Karpas-422 (cell line): ENCODE measurements around the gene SUB1. TPM values are rescaled to one million over a fixed set of nuclear protein-coding genes. Genes with fewer than 3 reads are reported as not detected.
A peak's percentile ranks its signal among the peaks of the same experiment; 100 is the strongest.
"Not testable (repeated sequence)": the region's sequence is repeated elsewhere in the genome, so short reads cannot be mapped to it uniquely, and the experiment has no call there.

ENCODE experiments used
- DNase-seq: peaks from one replicate; pipeline ENCODE4 v3.0.0-alpha.2; 2015
- H2AFZ ChIP-seq: fragments of 200-600 bp; sonication (generic); 2 replicates; pipeline ENCODE4 v1.6.1; 2014; ENCODE audit warnings: antibody characterized with exemption, low read length, mixed read lengths
- H3K27ac ChIP-seq: fragments of 200-600 bp; sonication (generic); 2 replicates; pipeline ENCODE4 v1.5.1; 2014; ENCODE audit warnings: mild to moderate bottlenecking, low read length, moderate library complexity
- H3K27me3 ChIP-seq: fragments of 200-600 bp; sonication (generic); 2 replicates; pipeline ENCODE4 v1.6.1; 2014; ENCODE audit warnings: low read length, mixed read lengths
- H3K36me3 ChIP-seq: fragments of 200-600 bp; sonication (generic); 2 replicates; pipeline ENCODE4 v1.6.1; 2014; ENCODE audit warnings: low read length, mixed read lengths; ENCODE audit not compliant: insufficient read depth
- H3K4me1 ChIP-seq: fragments of 200-600 bp; sonication (generic); 2 replicates; pipeline ENCODE4 v1.6.1; 2014; ENCODE audit warnings: mild to moderate bottlenecking, low read length, mixed read lengths
- H3K4me2 ChIP-seq: fragments of 200-600 bp; sonication (generic); 2 replicates; pipeline ENCODE4 v1.6.1; 2014; ENCODE audit warnings: low read length, low read depth, mild to moderate bottlenecking; ENCODE audit not compliant: poor library complexity, severe bottlenecking
- H3K4me3 ChIP-seq: fragments of 200-600 bp; sonication (generic); 2 replicates; pipeline ENCODE4 v1.5.1; 2014; ENCODE audit warnings: mild to moderate bottlenecking, antibody characterized with exemption, low read length, mixed read lengths
- H3K79me2 ChIP-seq: fragments of 200-600 bp; sonication (generic); 2 replicates; pipeline ENCODE4 v1.6.1; 2014; ENCODE audit warnings: mild to moderate bottlenecking, low read length, mixed read lengths
- H3K9ac ChIP-seq: fragments of 200-600 bp; sonication (generic); 2 replicates; pipeline ENCODE4 v1.6.0; 2014; ENCODE audit warnings: low read length
- H3K9me2 ChIP-seq: fragments of 200-600 bp; sonication (generic), shearing (Covaris generic); replicated peaks from 2 replicates; pipeline ENCODE4 v1.6.0; 2014; ENCODE audit warnings: mild to moderate bottlenecking, low read length, moderate library complexity; ENCODE audit not compliant: insufficient read depth
- H3K9me3 ChIP-seq: fragments of 300-700, 200-600 bp; sonication (generic); 2 replicates; pipeline ENCODE4 v1.6.1; 2014; ENCODE audit warnings: low read length, mixed read lengths
- H4K20me1 ChIP-seq: fragments of 200-600 bp; sonication (generic); 2 replicates; pipeline ENCODE4 v1.6.1; 2014; ENCODE audit warnings: mild to moderate bottlenecking, antibody characterized with exemption, low read length, low read depth; ENCODE audit not compliant: insufficient read depth
- total RNA-seq: library from RNA; depleted of rRNA; stranded (reverse); fragments of >200 nt; shearing (Covaris generic); gene quantifications from 2 replicates; pipeline ENCODE4 v1.2.3, GENCODE V29; 2014; ENCODE audit warnings: low replicate concordance; rRNA removed

The SUB1 gene
- 34.0 and 75.0 TPM in 2 replicates for total RNA-seq

DNA sequence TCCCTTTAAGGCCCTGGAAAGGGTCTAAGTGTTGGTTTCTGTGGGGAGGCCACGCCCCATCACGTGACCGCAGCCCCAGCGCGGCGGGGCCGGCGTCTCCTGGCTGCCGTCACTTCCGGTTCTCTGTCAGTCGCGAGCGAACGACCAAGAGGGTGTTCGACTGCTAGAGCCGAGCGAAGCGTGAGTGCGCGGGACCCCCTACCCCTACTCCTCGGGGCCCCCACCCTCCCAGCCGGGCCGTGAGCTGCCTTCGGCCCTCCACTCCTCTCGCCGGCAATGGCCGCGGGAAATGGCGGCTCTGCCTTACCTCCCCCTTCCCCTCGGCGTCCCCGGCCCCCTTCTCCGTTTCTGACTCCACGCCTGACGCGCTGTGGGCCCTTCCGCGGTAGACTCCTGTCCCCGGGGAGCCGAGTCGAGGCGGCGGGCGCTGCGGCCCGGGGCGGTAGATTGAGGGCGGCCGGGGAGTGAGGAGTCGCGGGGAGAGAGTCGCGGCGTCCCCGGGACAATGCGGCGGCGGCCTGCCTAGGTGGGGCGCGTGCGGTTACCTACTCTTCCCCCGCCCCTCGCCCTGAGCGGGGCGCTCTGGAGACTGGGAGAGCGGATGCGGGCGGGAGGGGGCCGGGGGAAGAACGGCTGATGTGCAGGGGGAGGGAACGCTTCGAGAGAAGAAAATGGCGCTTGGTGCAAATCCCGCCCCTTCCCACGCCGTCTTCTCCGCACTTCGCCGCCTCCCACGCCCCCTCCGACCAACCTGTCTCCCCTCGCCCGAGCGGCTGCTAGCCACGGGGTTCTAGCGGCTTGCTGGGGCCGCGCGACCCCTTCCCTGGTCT, at the start of gene SUB1:
Gene SUB1, plus strand, starts transcription at position 112 of the 830 bp plus-strand sequence. CDS start 2,956 bp downstream, outside the sequence.
- Histone ChIP-seq H4K20me1 (peaks cover 57% of the 10 kb centered on the region), H3K9ac (peak within 1 kb of the TSS; percentile 75), H3K9me3 (no peaks in the 10 kb centered on the region), H3K9me2 (no peaks in the 10 kb centered on the region), H3K4me1 (peaks cover 71% of the 10 kb centered on the region), H3K79me2 (no peaks in the 10 kb centered on the region), H3K4me2 (peak within 1 kb of the TSS; percentile 89), H3K4me3 (peak within 1 kb of the TSS; percentile 88), H2AFZ (peak within 1 kb of the TSS; percentile 88), H3K27me3 (no peaks in the 10 kb centered on the region), H3K36me3 (no peaks in the 10 kb centered on the region; the same call in 1 of the 2 replicates), H3K27ac (no peak within 1 kb of the TSS)
- peak; percentile 94 for DNase-seq

- Histone ChIP-seq H3K9me3 (no peaks in the 10 kb centered on the region), H3K9ac (no peak overlapping the region; the same call in 1 of the 2 replicates), H2AFZ (no peak overlapping the region), H3K36me3 (no peaks in the 10 kb centered on the region), H3K4me3 (no peak overlapping the region), H3K9me2 (no peaks in the 10 kb centered on the region), H3K27ac (peak overlapping the region; percentile 16; the same call in 1 of the 2 replicates), H3K27me3 (no peaks in the 10 kb centered on the region), H3K4me1 (peaks cover 77% of the 10 kb centered on the region), H3K4me2 (peak overlapping the region; percentile 28), H3K79me2 (no peaks in the 10 kb centered on the region), H4K20me1 (no peaks in the 10 kb centered on the region)
- no peak for DNase-seq
These were observed 49.1 kb upstream of the SUB1 start for GRCh38 chr5:32536246-32536645.

GRCh38 chr5:32537437-32538029, 47.8 kb upstream of the SUB1 start:
- peak overlapping the region; percentile 74 for H3K4me2 ChIP-seq
- H3K27ac ChIP-seq, result peak overlapping the region; percentile 92
- H2AFZ ChIP-seq, H3K9me2 ChIP-seq, H3K27me3 ChIP-seq, H3K36me3 ChIP-seq, H4K20me1 ChIP-seq, H3K9me3 ChIP-seq, H3K79me2 ChIP-seq: not testable (repeated sequence)
- peak overlapping the region; percentile 28; the same call in 1 of the 2 replicates for H3K4me3 ChIP-seq
- H3K4me1 ChIP-seq, result peaks cover 76% of the 10 kb centered on the region
- peak; percentile 41 for DNase-seq
- peak overlapping the region; percentile 46 for H3K9ac ChIP-seq

GRCh38 chr5:32538031-32538547, 47.3 kb upstream of the SUB1 start:
- H2AFZ ChIP-seq, result no peak overlapping the region
- H3K4me2 ChIP-seq, result peak overlapping the region; percentile 74
- H3K27ac ChIP-seq, result peak overlapping the region; percentile 92

DNA sequence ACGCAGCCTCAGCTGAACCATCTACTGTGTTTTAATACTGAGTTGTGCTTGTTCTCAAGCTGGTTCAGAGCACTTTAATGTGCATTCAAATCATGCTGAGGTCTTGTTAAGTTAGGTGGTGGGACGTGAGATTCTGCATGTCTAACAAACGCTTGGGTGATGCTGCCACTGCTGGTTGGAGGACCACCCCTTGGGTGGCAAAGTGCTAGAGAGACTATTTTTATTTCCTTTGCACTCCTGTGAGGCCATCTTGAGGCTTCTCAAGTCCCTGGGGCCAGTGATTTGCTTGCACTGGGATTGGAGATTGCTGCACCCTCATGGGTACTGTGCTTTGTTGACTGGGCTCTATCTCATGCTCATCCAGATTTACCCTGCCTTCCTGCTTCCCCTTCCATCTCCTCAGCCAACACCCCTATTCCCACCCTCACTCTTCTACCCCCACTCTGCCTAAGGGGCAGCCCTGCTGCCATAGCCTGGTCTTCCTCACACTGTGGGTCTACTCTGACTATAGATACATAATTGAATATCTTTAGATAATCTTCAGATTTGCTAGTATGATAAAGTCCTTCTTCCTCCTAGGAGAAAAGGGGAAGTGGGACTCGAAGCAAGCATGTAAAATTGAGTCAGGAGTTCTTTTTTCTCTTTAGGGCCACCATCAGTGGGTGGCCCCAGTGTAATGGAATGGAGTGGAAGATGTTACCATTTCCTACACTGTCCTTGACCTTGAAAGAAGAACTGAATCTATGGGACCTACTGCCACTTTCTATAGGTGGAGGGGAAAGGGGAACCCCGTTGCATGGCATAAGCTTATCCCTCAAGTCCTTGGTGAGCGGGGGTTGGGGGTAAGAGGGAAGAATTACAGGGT, 45.1 kb upstream of the SUB1 start:
- Histone ChIP-seq H3K27ac (peak overlapping the region; percentile 92), H2AFZ (peak overlapping the region; percentile 64), H3K4me3 (peak overlapping the region; percentile 57), H3K9ac (peak overlapping the region; percentile 56), H3K36me3 (no peaks in the 10 kb centered on the region), H3K4me1 (peaks cover 84% of the 10 kb centered on the region), H3K79me2 (no peaks in the 10 kb centered on the region), H4K20me1 (no peaks in the 10 kb centered on the region), H3K9me3 (no peaks in the 10 kb centered on the region), H3K27me3 (no peaks in the 10 kb centered on the region), H3K4me2 (peak overlapping the region; percentile 74), H3K9me2 (no peaks in the 10 kb centered on the region)
- peak; percentile 95 for DNase-seq

More at GRCh38 chr5:32538031-32538547, 47.3 kb upstream of the SUB1 start:
- peaks cover 73% of the 10 kb centered on the region for H3K4me1 ChIP-seq
- H3K9ac ChIP-seq, result peak overlapping the region; percentile 42
- H3K9me3 ChIP-seq, result no peaks in the 10 kb centered on the region
- H3K36me3 ChIP-seq, result no peaks in the 10 kb centered on the region
- peak overlapping the region; percentile 57; the same call in 1 of the 2 replicates for H3K4me3 ChIP-seq
- H4K20me1 ChIP-seq, result no peaks in the 10 kb centered on the region
- no peaks in the 10 kb centered on the region for H3K27me3 ChIP-seq
- H3K9me2 ChIP-seq, result no peaks in the 10 kb centered on the region
- H3K79me2 ChIP-seq, result no peaks in the 10 kb centered on the region
- peak; percentile 94 for DNase-seq

- H3K4me2 ChIP-seq, result peak overlapping the region; percentile 74
- H4K20me1 ChIP-seq, result no peaks in the 10 kb centered on the region
- H3K27me3 ChIP-seq, result no peaks in the 10 kb centered on the region
- H3K27ac ChIP-seq, result peak overlapping the region; percentile 92; the same call in 1 of the 2 replicates
- no peak overlapping the region for H3K4me3 ChIP-seq
- H3K9me3 ChIP-seq, result no peaks in the 10 kb centered on the region
- H3K9ac ChIP-seq, result no peak overlapping the region
- H3K79me2 ChIP-seq, result no peaks in the 10 kb centered on the region
- no peaks in the 10 kb centered on the region for H3K9me2 ChIP-seq
- H3K4me1 ChIP-seq, result peaks cover 80% of the 10 kb centered on the region
- H2AFZ ChIP-seq, result no peak overlapping the region
- DNase-seq, result no peak
- no peaks in the 10 kb centered on the region for H3K36me3 ChIP-seq
These were observed 44.1 kb upstream of the SUB1 start for GRCh38 chr5:32541241-32541640.

DNA sequence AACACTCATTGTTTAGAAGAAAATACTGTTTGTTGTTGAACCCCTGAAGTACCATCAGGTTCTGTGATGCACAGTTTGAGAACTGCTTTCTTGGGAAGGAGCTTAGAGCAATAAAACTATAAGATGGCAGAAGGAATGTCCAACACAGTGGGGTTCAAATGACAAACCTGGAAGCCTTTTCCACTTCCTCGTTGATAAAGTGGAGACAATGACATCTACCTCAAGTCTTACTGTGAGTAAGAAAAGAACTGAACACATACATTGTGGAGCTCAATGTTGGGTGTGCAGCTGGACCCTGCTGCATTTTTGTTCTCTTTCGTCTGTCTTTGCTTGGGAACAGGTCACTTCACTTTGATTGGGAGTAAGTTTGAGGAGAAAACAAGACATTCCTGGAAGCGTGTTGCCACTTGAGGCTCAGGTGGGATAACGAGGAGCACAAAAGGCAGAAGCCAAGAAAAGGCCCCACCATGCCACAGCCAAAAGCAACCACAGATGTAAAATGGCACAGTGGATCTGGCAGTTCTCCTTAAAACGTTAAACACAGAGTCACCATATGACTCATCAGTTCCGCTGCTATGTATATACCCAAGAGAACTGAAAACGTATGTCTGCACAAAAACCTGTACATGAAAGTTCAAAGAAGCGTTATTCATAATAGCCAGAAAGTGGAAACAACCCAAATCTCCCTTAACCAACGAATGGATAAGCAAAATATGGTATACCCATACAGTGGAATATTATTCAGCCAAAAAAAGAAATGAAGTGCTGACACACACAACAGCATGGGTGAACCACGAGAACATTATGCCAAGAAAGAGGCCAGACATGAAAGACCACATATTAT, 42.9 kb upstream of the SUB1 start:
- Histone ChIP-seq H3K9me3 (no peaks in the 10 kb centered on the region), H3K4me1 (peaks cover 68% of the 10 kb centered on the region), H3K4me2 (no peak overlapping the region), H3K36me3 (no peaks in the 10 kb centered on the region), H3K27me3 (no peaks in the 10 kb centered on the region), H3K4me3 (no peak overlapping the region), H3K79me2 (no peaks in the 10 kb centered on the region), H2AFZ (no peak overlapping the region), H3K27ac (no peak overlapping the region), H4K20me1 (no peaks in the 10 kb centered on the region), H3K9ac (no peak overlapping the region), H3K9me2 (no peaks in the 10 kb centered on the region)
- peak; percentile 58 for DNase-seq
